HG03280 (cell line): ENCODE results near the gene PRRG1.
"Not testable (repeated sequence)": the region's sequence is repeated elsewhere in the genome, so short reads cannot be mapped to it uniquely, and the experiment has no call there.

Experiments used
- ATAC-seq: cut with Tn5 transposase; IDR thresholded peaks from one replicate; pipeline ENCODE4 v1.9.1; 2021; ENCODE audit warnings: mild to moderate bottlenecking, moderate library complexity; ENCODE audit not compliant: unreplicated experiment

PRRG1 gene

DNA sequence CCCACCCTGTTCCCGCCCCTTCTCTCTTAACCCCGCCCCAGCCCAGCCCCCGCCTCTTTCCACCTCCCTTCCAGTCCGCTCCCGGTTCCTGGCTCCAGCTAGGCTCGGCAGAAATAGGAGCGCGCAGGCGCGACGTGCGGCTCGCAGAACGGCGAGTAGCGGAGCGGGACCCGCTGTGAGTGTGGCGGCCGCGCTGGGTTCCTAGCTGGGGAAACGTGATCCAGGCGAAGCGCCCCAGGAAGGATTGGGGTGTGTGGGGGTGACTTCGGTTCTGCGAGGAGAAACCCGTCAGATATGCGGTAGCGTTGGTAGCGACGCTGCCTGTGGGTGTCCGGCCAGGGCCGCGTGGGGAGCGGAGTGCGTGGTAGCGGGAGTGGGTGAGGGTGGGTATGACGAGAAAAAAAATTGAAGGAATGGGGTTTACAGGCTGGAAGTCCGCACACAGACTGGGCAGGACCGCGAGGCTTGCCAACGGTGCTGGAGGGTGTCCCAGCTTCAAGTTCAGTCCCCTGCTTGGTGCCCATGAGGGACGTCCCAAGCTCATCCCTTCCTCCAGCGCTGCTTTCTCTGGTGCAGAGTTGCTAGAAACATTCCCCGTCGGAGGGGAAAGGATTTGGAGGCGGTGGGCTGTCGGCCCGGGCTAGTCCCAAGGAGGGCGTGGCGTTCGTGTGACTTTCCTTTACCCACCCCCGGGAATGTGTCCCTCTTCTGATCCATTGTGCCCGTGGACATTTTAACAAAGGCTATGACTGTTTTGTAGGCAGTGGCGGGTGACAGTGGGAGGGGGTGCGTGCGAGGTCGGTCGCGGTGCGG, at the start of gene PRRG1:
Gene PRRG1 (plus strand): TSS at position 144 of the 813 bp plus-strand sequence. CDS start 56,886 bp downstream, outside the sequence.
- ATAC-seq, result no peak

DNA sequence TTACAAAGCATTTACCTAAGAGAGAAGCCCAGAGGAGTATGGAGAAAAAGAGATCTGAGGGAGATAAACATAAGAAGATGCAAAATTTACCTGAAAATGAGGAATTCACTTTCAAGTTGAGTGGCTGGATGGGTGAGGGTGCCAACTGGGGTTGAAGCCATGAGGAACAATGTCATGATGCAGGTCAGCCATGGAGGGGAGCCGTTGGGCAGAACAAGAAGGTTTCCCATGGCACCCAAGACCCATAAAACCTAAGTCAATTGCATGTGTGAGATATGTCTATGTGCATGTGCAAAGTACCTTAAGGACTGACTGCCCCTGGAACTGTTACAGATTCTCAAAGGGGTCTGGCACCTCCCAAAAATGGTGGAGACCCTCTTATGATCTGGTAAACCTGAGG, 46.6 kb upstream of the PRRG1 start:
- ATAC-seq, result no peak

DNA sequence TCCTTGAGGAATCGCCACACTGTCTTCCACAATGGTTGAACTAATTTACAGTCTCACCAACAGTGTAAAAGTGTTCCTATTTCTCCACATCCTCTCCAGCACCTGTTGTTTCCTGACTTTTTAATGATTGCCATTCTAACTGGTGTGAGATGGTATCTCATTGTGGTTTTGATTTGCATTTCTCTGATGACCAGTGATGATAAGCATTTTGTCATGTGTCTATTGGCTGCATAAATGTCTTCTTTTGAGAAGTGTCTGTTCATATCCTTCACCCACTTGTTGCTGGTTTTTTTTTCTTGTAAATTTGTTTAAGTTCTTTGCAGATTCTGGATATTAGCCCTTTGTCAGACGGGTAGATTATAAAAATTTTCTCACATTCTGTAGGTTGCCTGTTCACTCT, 43.9 kb upstream of the PRRG1 start:
- not testable (repeated sequence) for ATAC-seq

DNA sequence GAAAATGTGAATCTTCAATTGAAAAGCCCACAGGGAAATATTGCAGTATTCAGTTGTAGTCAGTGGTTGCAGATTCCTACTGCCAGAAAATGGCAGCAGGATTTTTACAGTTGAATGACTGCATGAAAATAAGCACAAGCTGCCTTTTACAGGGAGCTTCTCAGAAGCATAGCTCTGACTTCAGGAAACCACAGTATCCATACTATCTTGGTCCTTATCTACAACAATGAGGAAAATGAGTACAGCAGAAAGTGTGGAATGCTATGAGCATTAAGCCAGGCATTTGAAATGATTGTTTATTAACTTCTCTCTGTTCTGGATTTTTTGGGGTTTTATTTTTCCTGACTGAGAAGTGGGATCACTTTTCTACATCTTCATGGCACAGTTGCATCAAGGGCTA, 34.6 kb upstream of the PRRG1 start:
- ATAC-seq, result no peak

DNA sequence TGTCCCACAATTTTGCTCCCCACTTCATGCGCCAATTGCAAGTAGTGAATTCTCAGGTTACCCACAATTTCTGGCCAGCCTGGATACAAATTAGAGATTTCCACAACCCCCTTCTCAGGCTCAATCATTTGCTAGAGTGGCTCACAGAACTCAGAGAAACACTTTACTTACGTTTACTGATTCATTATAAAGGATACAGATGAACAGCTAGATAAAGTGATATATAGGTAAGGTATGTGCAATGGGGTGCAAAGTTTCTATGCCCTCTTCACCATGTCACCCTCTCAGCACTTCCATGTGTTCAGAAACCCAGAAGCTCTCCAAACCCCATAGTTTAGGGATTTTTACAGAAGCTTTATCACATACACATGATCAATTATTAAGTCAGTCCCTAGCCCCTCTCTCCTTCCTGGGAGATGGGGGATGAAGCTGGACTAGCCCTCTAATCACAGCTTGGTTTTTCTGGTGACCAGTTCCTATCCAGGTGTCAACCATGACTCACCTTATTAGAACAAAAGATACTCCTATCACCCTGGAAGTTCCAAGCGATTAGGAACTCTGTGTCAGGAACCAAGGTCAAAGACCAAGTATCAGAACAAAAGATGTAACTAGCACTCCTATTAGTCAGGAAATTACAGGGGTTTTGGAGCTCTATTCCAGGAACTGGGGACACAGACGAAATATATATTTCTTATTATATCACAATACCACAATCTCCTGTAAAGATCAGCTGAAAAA, 33.5 kb upstream of the PRRG1 start:
- ATAC-seq, result no peak

DNA sequence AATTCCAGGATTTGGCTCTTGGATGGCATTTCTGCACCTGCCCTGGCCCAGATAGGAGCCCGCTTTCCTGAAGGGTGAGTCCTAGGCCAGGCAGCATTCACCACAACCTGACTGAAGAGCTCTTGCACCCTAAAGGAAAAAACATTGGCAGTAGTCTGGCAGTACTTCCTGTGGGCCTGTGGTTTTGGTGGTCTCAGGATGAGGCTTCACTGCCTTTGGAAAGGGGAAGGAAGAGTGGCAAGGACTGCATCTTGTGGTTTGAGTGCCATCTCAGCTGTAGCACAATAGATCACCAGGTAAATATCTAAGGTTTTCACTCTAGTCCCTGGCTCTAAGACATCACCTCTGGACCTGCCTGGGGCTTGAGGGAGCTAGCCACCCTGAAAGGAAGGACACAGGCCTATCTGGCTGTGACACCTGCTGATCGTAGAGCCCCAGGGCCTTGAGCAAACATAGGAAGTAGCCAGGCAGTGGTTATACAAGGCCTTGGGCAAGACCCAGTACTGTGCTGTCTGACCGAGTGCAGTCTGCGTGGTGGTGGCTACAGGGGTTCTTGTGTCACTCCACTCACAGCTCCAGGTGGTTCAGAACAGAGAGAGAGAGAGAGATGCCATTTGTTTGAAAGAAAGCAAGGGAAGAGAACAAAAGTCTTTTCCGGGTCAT, 28.5 kb upstream of the PRRG1 start:
- no peak for ATAC-seq

DNA sequence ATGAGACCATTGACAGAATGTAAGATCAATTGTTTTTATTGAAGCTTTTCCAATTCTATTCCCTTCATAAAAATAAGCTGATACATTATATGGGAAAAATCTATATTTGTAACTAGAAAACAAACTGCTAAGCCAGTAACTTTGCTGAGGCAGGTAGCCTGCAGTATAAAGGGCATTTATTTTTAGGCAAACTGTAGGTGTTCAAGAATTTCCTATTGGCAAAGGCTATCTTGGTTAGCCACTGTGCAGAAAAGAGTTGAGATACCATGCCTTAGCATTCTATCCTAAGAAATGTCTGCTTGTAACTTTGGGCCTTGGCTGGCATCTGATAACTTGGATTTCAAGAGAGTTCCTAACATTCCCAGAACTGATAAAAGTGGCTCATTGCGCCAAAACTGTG, 18.5 kb upstream of the PRRG1 start:
- no peak for ATAC-seq

DNA sequence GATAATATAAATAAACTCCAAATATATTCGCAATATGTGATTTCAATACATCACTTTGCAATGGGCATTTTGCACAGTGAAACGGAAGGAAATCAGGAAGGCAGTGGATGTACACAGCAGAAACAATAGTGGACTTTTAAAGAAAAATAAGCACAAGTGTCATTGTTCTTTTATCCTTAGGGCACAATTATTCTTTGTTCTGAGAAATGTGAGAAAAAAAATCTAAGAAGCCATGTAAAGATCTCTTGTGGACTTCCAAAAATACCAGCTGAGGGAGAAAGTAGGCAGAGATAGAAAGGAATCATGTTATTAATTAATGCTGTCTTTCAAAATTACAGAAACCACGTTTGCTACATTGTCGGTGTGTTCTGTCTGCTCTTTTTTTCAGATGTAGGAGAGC, 17.6 kb upstream of the PRRG1 start:
- no peak for ATAC-seq

DNA sequence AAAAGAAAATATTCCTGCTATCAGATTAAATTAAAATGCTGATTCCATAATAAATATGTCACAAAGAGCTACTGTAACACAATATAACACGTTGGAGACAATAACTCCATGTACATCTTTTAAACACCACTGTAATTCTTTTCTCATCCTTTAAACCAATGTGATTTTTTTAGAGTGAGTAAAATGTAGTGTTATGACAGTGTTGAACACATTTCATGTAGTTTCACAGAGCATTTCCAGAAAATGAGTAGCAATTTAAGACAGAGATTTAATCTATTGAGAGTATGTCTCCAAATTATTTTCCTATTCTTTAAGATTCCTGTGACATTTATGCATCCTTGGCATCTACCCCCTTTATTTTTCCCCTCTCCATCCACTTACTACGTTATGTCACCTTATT, 17.1 kb upstream of the PRRG1 start:
- ATAC-seq, result no peak

DNA sequence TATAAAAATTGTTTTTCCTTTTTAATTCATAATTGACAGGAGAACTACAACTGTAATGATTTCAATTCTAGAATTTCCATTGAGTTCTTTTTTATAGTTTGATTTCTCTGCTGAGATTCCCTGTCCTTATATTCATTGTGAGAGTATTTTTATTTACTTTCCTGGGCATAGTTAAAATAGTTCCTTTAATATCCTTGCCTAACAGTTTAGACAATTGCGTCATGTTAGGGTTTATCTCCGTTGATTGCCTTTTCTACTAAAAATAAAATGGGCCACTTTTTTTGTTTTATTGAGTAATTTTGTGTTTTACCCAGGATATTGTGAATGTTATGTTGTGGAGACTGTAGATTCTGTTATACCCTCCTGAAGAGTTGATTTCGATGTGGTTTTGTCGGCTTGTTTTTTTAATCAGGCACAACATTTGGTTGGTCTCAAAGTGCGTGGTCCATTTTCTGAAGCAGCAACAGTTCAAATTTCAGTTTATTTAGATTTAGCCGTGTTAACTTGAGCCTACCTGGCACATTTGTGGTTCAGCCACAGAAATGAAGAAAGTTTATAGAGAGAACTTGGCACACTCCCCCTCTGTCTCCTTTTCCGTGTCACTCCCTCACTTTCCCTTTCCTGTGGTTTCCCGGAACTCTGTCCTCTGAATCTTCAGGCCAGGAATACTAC, 16.0 kb upstream of the PRRG1 start:
- no peak for ATAC-seq

DNA sequence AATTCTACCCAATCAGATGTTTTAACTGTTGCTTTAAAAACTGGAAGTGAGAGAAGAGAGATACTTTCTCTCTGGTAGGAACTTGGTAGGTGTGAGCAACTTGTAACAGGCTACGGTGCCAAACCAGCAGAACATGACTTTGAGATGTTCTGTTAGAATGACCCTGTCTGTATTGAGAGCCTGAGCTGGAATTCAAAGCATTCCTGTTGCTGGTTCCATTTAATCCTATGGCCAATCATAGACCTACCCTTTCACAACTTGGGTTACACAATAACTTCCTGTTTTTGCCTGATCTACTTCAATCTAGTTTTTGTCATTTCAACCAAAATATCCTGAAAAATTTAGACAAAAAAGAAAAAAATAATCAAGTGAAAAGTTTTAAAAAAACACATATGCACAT, 1.7 kb upstream of the PRRG1 start:
- no peak for ATAC-seq

DNA sequence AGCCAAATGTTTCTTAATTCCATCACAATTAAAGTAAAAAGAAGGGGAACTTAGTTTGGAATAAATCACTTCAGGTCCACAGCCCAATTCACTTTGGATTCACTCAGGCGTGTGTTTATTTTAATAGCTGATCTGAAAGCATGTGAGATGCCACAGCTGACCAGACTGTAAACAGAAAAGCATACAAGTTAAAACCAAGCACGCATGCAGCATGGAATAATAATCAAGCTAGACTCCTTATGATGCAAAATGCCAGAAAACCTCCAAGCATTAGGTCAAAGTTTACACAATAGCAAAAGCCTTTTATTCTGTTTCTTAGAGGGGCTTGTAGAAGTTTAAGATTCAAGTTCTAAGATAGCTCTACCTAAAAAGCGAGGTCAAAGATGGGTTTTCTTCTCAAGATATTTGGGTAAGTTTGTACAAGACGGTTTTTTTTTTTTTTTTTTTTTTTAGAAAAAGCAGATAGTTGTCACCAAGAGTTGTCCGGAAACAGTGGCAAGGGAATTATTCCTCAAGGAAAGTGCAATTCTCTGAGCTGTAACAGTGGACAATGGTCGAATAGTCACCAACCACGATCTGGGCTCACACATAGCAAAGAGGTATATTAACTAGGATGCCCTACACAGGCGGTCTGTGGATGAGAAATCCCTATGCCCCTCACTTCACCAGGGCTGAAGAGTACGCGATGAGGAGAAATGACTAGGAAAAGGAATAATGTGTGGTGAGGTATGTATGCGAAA, 763 bp upstream of the PRRG1 start:
- ATAC-seq, result no peak

DNA sequence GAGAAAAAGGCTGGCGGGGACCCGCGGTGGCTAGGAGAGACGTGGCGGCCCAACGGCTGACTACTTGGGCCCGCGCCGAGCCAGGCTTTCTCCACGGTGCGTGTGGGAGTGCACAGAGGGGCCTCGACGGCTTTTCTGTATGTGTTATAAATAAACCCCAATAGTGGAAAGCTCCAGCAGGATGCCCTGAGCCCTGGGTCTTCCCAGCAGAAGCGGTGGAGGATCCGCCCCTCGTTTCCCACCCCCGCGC, 268 bp upstream of the PRRG1 start:
- ATAC-seq, result no peak

DNA sequence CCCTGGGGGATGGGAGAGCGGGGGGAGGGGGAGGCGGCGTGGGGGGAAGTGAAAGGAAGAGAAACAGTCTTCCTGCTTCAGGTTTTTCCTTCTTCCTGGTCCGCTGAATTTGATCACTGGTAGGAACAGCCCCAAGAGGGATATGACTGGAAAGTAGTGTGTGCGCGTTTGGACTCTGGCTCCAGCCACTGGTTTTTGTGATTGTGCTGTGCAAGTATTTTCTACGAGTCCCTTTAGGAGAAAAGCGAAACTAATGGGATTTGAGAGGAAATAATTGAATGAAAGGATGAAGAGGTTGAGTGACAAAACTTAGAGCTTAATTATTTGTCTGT, 836 bp downstream of the PRRG1 start:
- no peak for ATAC-seq

DNA sequence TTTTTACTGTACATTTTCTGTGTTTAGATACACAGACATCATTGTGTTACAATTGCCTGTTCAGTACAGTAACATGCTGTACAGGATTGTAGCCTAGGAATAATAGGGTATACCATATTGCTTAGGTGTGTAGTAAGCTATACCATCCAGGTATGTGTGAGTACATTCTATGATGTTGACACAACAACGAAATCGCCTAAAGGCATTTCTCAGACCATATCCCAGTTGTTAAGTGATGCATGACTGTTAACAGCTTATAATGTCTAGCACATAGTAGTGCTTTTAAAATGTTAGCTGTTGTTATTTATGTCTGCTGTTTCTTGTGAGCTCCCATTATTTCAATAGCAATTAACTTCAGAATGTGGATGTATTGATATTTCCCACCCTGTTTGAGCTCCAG, 4.5 kb downstream of the PRRG1 start:
- ATAC-seq, result no peak

DNA sequence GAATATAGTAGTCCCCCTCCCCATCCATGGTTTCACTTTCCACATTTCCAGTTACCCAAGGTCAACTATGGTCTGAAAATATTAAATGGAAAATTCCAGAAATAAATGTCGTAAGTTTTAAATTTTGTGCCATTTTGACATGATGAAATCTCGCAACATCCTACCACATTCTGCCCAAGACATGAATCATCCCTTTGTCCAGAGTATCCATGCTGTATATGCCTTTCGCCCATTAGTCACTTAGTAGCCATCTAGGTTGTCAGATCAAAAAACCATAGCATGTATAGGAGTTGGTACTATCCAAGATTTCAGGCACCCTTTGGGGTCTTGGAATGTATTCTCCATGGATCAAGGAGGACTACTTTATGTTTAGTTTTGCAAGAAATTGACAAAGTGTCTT, 8.3 kb downstream of the PRRG1 start:
- no peak for ATAC-seq

DNA sequence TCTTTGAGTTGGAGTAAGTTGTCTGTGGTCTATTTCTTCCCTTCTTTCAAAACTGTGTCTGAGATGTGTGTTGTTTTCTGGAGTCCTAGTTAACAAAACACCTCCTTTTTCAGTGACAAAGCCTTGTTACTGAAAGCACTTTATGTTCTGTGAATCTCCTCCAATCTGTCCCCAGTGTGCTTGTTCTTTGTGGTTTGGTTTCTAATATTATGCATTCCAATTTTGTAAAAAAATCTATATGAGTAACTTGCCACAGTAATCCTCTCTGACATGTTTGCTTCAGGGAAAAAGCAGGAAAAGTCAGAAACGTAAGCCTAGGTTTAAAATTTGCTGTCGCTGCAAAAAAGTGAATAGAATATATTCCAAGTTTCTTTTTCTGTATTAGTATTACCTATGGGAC, 12.4 kb downstream of the PRRG1 start:
- ATAC-seq, result no peak

DNA sequence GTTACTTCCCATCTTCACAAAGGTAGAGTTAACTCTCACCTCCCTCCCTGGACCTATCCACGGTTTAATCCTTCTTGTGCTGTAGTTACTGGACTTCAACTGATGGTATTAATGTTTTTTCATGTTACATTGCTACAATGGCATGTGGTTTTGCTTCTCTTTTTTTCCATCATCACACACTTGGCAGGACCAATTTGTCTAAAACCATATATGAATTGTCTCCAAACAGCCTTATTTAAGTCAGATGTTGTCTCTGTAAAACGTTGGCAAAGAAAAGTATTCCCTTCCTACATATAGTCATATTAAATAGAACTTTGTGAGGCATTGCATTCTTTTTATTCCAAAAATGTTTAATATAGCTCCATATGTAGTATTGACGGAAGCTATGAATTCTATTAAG, 15.5 kb downstream of the PRRG1 start:
- ATAC-seq, result no peak

DNA sequence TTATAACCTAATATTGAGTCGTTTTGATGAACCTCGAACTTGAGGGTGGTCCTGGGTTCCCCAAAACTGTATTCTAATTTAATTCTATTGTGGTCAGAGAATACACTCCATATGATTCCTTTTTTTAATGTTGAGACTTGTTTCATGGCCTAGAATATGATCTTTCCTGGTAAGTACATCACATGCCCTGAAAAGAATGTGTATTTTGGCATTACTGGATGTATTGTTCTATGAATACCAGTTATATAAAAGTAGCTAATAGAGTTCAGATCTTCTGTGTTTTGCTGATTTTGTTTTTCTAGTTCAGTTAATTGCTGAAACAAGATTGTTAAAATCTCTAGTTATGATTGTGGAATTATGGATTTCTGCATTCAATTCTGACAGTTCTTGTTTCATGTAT, 18.8 kb downstream of the PRRG1 start:
- no peak for ATAC-seq

DNA sequence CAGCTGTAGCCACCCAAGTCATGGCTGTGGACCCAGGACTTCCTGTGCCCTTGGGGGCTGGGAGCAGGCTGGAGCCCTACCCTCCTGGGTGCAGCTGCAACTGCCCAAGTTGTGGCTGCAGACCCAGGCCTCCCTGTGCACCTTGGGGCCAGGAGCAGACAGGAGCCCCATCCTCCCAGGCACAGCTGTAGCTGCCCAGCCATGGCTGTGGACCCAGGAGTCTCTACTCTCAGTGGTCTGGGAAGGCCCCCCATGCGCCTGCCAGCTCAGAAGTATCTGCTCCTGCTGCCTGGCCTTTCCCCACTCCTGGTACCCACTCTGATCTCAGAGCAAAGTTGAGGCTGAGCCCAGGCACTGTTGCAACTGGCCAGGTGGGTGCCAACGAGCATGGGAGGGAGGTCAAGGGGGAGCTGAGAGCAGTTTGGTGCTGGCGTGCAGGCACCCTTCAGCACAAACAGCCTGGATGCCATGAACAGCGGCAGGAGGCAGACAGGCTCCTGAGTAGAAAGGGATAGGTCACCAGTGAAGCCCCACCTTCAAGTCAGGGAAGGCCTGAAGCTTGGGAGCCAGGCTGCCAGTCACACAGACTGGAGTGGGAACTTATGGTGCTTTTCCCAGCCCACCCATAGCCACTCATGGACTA, 21.5 kb downstream of the PRRG1 start:
- ATAC-seq, result no peak

DNA sequence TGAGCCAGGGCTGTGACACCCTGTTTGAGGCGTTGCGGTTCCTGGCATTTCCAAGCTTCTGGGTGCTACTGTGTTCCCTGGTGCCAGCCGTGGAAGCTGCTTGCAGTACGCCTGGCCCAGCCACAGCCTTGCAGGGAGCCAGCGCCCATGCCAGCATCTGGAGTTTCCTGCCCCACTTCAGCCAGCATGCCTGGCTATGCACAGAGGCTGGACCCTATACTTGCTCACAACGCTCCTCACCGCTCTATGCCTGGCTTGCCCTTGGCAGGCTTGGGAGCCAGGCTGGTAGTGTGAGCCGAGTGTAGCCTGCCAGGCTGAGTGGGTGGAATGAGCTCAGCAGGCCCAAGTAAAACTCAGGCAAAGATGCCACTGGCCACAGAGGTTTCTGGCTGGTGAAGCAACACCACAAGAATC, 22.4 kb downstream of the PRRG1 start:
- no peak for ATAC-seq
